Right renal cortex interstitium (tissue), 3 donors: Measurements from ENCODE around the gene SIN3A. TPM values are rescaled to one million over a fixed set of nuclear protein-coding genes. Genes with fewer than 3 reads are reported as not detected.
A peak's percentile ranks its signal among the peaks of the same experiment; 100 is the strongest.
"Not testable (repeated sequence)": the region's sequence is repeated elsewhere in the genome, so short reads cannot be mapped to it uniquely, and the experiment has no call there.

Source experiments
- DNase-seq, 3 donors: peaks; one replicate each; pipeline ENCODE4 v3.0.0-alpha.2; 2013; ENCODE audit warnings: low read depth in 3 of 3, low spot score in 2 of 3
- polyA plus RNA-seq, 3 donors: library from polyadenylated mRNA; unstranded; fragments of 120-200 nt; gene quantifications; one replicate each; pipeline ENCODE4 v1.2.1, GENCODE V29; 2013; ENCODE audit not compliant: insufficient read length in 3 of 3

The SIN3A gene
- polyA plus RNA-seq, 3 donors = 58.8 to 63.7 (median 59.2) TPM

DNA sequence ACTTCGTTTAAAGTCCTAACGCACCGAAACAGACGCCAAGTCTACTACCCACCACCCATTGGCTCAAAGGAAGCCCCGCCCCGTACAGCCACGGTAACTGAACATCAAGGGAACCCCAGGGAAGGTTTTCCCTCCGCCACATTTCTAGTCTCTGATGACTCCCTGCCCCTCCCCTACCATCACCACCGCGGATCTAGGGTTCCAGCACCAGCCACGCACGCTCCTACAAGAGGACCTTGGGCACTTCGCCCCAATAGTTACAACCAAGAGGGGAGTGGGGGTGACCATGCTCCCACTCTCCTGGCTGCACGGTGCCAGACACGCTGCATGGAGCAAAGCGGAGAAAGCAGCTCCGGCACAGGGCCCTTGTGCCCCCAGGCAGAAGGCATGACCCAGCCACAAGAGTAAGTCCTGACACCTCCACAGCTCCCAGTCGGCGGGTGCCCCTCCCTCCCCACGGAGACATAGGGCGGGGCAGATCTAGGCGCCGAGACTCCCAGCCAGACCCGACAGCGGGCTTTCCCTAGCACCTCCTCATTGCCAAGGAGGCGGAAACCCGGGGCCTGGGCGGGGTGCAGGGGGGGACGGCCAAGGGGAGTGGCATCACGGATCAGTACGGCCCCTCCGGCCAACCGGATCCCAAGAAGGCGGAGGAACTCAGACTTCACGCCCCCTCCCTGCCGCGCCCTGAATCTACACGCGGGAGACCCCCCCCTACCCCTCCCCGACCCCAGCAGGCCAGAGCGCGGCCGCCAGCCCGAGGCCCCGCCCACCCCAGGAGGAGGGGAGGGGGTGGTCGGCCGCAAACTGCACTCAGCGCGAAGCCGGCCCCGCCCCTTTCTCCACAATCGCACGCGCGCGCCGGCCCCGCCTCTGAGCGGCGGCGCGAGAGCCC is 936 bp downstream of the SIN3A start:
- peak in 2 of 3 donors; percentile 92 to 93 for DNase-seq

GRCh38 chr15:75449585-75450306 is 1.7 kb downstream of the SIN3A start:
- DNase-seq = no peak

DNA sequence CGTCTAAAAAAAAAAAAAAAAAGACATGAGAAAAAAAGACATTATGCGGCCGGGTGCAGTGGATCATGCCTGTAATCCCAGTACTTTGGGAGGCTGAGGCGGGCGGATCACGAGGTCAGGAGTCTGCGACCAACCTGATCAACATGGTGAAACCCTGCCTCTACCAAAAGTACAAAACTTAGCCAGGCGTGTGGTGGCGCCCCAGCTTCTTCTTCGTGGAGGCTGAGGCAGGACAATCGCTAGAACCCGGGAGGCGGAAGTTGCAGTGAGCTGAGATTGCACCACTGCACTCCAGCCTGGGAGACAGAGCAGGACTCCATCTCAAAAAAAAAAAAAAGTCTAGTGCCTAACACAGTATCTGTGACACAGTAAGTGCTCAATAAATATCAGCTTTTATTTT is 3.3 kb downstream of the SIN3A start:
- DNase-seq = not testable (repeated sequence)

- DNase-seq = no peak
Measured at GRCh38 chr15:75446151-75446550, 5.3 kb downstream of the SIN3A start.

DNA sequence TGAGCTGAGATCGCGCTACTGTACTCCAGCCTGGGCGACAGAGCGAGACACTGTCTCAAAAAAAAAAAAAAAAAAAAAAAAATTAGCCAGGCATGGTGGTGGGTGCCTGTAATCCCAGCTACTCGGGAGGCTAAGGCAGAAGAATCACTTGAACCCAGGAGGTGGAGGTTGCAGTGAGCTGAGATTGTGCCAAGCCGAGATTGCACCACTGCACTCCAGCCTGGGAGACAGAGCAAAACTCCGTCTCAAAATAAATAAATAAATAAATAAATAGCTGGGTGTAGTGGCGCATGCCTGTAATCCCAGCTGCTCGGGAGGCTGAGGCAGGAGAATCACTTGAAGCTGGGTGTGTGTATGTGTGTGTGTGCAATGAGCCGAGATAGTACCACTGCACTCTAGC is 6.2 kb downstream of the SIN3A start:
- DNase-seq = not testable (repeated sequence)

DNA sequence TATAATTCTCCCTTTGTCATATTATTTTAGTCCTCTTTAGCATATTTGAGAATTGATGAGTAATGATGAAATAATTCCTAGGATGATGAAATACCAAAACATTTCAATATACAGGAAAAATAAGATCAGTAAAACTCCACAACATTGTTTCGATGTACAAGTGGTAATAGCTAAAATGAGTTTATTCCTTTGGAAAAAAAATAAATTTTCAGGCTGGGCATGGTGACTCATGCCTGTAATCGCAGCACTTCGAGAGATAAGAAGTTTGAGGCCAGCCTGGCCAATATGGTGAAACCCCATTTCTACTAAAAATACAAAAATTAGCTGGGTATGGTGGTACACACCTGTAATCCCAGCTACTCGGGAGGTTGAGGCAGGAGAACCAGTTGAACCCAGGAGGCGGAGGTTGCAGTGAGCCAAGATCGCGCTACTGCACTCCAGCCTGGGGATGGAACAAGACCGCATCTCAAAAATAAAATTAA is 7.5 kb downstream of the SIN3A start:
- not testable (repeated sequence) for DNase-seq

GRCh38 chr15:75437721-75438120 is 13.8 kb downstream of the SIN3A start:
- no peak for DNase-seq

DNA sequence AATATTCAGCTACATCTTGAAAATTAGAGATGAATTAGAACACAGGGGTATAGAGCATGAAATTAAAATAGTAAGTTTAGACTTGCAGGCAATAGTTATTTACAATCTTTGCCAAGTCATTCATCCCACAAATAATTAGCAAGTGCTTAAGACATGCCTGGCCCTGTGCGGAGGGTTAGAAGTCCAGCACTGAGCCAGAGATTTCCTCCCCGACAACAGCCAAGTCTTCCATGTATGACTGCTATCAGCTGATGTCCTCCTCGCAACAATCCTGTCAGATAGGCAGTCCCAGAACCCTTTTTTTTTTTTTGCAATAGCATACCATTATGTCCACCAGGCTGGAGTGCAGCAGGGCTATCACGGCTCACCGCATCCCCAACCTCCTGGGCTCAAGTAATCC is 14.6 kb downstream of the SIN3A start:
- DNase-seq = no peak

DNA sequence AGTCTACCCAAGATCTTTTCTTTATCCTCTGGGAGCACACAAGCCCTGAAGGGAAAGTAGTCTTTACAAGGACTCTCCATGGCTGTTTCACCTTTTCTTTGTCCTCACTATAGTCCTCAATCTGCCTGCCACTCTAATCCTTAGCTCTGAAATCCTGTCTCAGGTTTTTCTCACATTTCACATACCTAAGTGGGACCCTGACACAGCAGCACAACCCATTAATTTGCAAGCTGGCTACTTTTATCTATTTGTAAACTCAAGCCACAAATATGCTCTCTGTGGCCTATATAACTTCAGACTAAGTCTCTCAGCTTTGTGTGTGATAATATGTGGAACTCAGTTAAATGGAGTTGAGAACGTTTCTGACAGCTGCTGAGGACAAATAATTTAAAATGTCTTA is 19.8 kb downstream of the SIN3A start:
- no peak for DNase-seq

DNA sequence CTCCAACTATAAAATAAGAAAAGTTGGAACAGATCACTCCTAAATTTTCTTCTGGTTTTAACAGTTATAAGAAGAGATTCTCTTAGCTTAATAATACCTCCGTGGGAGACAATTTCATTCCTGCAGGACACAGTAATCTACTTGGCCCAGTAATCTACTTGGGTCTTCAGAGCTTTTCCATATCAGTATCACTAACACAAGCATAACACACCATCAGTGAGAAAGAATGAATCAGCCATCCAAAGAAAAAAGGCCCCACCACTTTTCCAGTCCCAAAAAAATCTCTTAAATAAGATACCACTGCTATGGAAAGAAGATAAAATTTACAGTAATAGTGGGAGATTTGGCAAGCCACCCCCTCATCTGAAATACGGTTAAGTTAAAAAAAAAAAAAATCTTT is 20.2 kb downstream of the SIN3A start:
- DNase-seq = no peak

- DNase-seq = no peak
Measured at GRCh38 chr15:75430259-75430658, 21.2 kb downstream of the SIN3A start.

DNA sequence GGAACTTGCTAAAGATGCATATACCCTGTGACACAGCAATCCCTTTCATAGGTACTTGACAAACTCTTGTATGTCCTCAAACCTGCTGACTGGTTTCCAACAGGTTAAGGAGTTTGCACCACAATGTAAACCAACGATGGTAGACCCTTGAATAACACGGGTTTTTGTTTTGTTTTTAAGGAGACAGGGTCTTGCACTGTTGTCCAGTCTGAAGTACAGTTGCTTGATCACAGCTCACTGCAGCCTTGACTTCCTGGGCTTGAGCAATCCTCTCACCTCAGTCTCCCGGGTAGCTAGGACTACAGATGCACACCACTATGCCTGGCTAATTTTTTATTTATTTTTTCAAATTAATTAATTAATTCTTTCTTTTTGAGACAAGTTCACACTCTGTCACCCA is 23.3 kb downstream of the SIN3A start:
- DNase-seq = no peak

GRCh38 chr15:75425966-75426500 is 25.5 kb downstream of the SIN3A start:
- no peak for DNase-seq

DNA sequence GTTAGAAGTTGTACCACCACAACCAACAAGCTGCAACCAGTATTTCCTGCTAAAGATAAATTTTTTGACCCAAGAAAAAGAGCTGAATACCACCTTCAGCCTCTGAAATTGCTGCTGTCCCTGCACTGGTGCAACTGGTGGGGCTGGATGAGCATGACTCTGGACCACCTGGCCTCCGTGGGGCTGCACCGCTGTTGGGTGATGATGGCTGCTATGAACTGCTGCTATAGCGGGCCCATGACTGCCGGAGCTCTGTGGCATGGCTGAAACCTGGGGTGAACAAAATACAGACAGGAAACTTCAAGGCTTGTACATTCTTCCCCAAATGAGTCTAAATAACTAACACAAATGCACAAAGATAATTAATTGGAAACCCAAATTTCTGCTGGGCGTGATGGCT is 28.9 kb downstream of the SIN3A start:
- no peak for DNase-seq

GRCh38 chr15:75420698-75421097 is 30.8 kb downstream of the SIN3A start:
- DNase-seq = no peak

- no peak for DNase-seq
Measured at GRCh38 chr15:75416584-75416983, 34.9 kb downstream of the SIN3A start.

- DNase-seq = no peak
Measured at GRCh38 chr15:75410196-75410595, 41.3 kb downstream of the SIN3A start.

DNA sequence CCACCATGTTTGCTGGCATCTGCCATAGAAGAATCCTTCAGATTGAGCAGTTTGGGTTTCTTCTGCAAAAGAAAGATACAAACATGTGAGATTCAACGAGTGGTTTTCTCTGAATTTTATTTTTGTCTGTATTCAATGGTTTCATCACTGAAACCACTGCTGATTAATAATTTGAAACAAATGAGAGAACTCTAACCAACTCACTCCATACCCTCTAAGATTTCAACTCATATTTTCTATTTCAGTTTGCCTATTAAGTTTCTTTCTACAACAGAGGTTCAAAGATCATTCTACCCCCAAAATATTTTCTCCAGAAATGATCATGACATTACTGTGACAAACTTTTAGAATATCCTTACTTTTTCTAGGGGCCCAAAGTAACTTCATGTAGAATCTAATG is 44.4 kb downstream of the SIN3A start:
- no peak for DNase-seq

DNA sequence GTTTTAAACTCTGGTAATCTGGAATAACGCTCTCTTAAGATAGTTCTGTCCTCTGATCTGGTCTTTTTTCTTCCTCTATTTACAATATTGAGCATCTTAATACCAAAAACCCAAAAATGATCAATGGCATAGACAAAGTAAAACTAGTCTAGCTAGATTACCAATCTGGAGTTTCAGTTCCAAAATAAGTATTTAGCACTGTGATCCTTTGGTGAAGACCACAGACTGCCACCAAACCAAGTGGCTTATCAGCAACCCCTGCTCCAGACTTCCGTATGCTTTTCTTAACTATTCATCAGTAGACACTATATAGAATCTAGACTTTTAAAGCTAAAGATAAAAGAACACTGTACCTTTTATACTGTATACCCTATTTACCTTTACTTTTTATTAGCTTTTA is 47.6 kb downstream of the SIN3A start:
- no peak for DNase-seq

- DNase-seq = no peak
Measured at GRCh38 chr15:75397494-75397893, 54.0 kb downstream of the SIN3A start.

- DNase-seq = no peak
Measured at GRCh38 chr15:75389791-75390382, 61.6 kb downstream of the SIN3A start.
